OCI-LY7 (cell line): ENCODE measurements around the gene ANKLE2. TPM values are rescaled to one million over a fixed set of nuclear protein-coding genes. Genes with fewer than 3 reads are reported as not detected.

ENCODE experiments used
- BruUV-seq: library from RNA; stranded (reverse); fragments of 400-500 nt; replicated peaks from 2 replicates; lab custom pipeline; 2021; lab: Mats Ljungman, UMichigan
- CTCF ChIA-PET: fragments of 300-600 bp; sonication (Branson Sonifier 250); formaldehyde crosslinking; loops from one replicate; lab custom pipeline; 2022; ENCODE audit warnings: antibody characterized with exemption; ENCODE audit not compliant: unreplicated experiment; lab: Charles Lee
- POLR2A ChIA-PET: fragments of 300-600 bp; sonication (Branson Sonifier 250); formaldehyde crosslinking; loops from one replicate; lab custom pipeline; 2022; ENCODE audit warnings: antibody characterized with exemption; lab: Charles Lee
- DNase-seq: peaks from one replicate; pipeline ENCODE4 v3.0.0-alpha.2; 2015; ENCODE audit warnings: low spot score
- H2AFZ ChIP-seq: fragments of 200-600 bp; sonication (generic), shearing (Covaris generic); 2 replicates; pipeline ENCODE4 v1.6.1; 2014; ENCODE audit warnings: mild to moderate bottlenecking, antibody characterized with exemption, low read length, moderate library complexity
- H3K27ac ChIP-seq: fragments of 200-600 bp; sonication (generic); 2 replicates; pipeline ENCODE4 v1.5.1; 2014; ENCODE audit warnings: mixed run types, low read depth, mild to moderate bottlenecking, moderate library complexity, low read length, inconsistent platforms; ENCODE audit not compliant: poor library complexity, severe bottlenecking
- H3K36me3 ChIP-seq: fragments of 200-600 bp; sonication (generic); 2 replicates; pipeline ENCODE4 v1.6.1; 2014; ENCODE audit warnings: mild to moderate bottlenecking, antibody characterized with exemption, low read length, moderate library complexity, mixed read lengths; ENCODE audit not compliant: insufficient read depth
- H3K4me1 ChIP-seq: fragments of 200-600 bp; sonication (generic); 2 replicates; pipeline ENCODE4 v1.5.1; 2014; ENCODE audit warnings: mild to moderate bottlenecking, low read length; ENCODE audit not compliant: insufficient read depth, poor library complexity, severe bottlenecking
- H3K4me2 ChIP-seq: fragments of 200-600 bp; sonication (generic); 2 replicates; pipeline ENCODE4 v1.6.1; 2014; ENCODE audit warnings: mild to moderate bottlenecking, low read length
- H3K4me3 ChIP-seq: fragments of 200-600 bp; sonication (generic); 2 replicates; pipeline ENCODE4 v1.5.1; 2014; ENCODE audit warnings: mild to moderate bottlenecking, low read depth, low read length; ENCODE audit not compliant: poor library complexity, severe bottlenecking
- H3K79me2 ChIP-seq: fragments of 200-600 bp; sonication (generic); 2 replicates; pipeline ENCODE4 v1.6.1; 2016; ENCODE audit warnings: low read depth, mild to moderate bottlenecking, low read length, moderate library complexity, mixed read lengths; ENCODE audit not compliant: insufficient read depth
- H3K9me2 ChIP-seq: fragments of 200-600 bp; sonication (generic); 2 replicates; pipeline ENCODE4 v1.6.1; 2016; ENCODE audit warnings: mild to moderate bottlenecking, low read length, mixed read lengths; ENCODE audit not compliant: insufficient read depth
- H3K9me3 ChIP-seq: fragments of 200-600 bp; sonication (generic); 2 replicates; pipeline ENCODE4 v1.6.1; 2014; ENCODE audit warnings: mild to moderate bottlenecking, mixed run types, low read length, mixed read lengths
- H4K20me1 ChIP-seq: fragments of 200-600 bp; sonication (generic); 2 replicates; pipeline ENCODE4 v1.6.1; 2014; ENCODE audit warnings: mild to moderate bottlenecking, antibody characterized with exemption, low read length, moderate library complexity, mixed read lengths; ENCODE audit not compliant: insufficient read depth
- CTCF ChIP-seq: fragments of 200-600 bp; sonication (generic); conservative IDR thresholded peaks from 2 replicates; pipeline ENCODE4 v1.5.1; 2014; ENCODE audit warnings: mild to moderate bottlenecking, antibody characterized with exemption, low read length, moderate library complexity, mixed read lengths
- EZH2phosphoT487 ChIP-seq: fragments of 200-600 bp; sonication (generic); IDR thresholded peaks from 2 replicates; pipeline ENCODE4 v1.6.1; 2018; ENCODE audit warnings: low read depth, borderline replicate concordance, mild to moderate bottlenecking, mixed run types, antibody characterized with exemption, low read length, moderate library complexity, mixed read lengths
- intact Hi-C: fragments of 100-400 bp; cut with micrococcal nuclease; formaldehyde crosslinking; loops from one replicate; pipeline ENCODE4 v1.10.0; 2022; ENCODE audit not compliant: unreplicated experiment
- total RNA-seq, 2 experiments: library from RNA; depleted of rRNA in 1 of 2; stranded (reverse); fragments of >200 nt in 1 of 2; shearing (Covaris generic) in 1 of 2; gene quantifications; 2 replicates each; pipeline ENCODE4 v1.2.3, GENCODE V29; 2014 to 2022

ANKLE2 gene
- total RNA-seq, 2 experiments from 2014 or later = 88.0 to 121 TPM

GRCh38 chr12:132719141-132719953, 42.3 kb downstream of the ANKLE2 start:
- Histone ChIP-seq H3K27ac (no peak overlapping the region), H3K4me1 (no peaks in the 10 kb centered on the region), H3K4me3 (no peak overlapping the region), H3K79me2 (peaks cover 6% of the 10 kb centered on the region), H4K20me1 (peaks cover 9% of the 10 kb centered on the region; the same call in 1 of the 2 replicates), H3K9me2 (no peaks in the 10 kb centered on the region), H3K4me2 (no peak overlapping the region), H3K9me3 (no peaks in the 10 kb centered on the region), H3K36me3 (peaks cover 90% of the 10 kb centered on the region), H2AFZ (no peak overlapping the region)
- DNase-seq = no peak
- POLR2A ChIA-PET = no interaction called here
- intact Hi-C loops = no loop called here
- no TSS peak for BruUV-seq
- CTCF ChIA-PET = interaction anchor here (0.5 kb wide), 1 partner anchor 8 kb away, joined by 4 read pairs; no protein-coding TSS in a partner anchor
- TF ChIP-seq CTCF = no peak
- no peak for TF ChIP-seq EZH2phosphoT487

- intact Hi-C loops = no loop called here
- TF ChIP-seq EZH2phosphoT487 = no peak
- TF ChIP-seq CTCF = no peak
- no peak overlapping the region for H3K4me2 ChIP-seq
- H3K4me1 ChIP-seq = no peaks in the 10 kb centered on the region
- POLR2A ChIA-PET = no interaction called here
- no peak overlapping the region for H3K4me3 ChIP-seq
- H3K36me3 ChIP-seq = peaks cover 90% of the 10 kb centered on the region
- CTCF ChIA-PET = interaction anchor here (0.5 kb wide), 1 partner anchor 9 kb away, joined by 4 read pairs; no protein-coding TSS in a partner anchor
- peaks cover 9% of the 10 kb centered on the region; the same call in 1 of the 2 replicates for H4K20me1 ChIP-seq
- H2AFZ ChIP-seq = no peak overlapping the region
- H3K9me2 ChIP-seq = no peaks in the 10 kb centered on the region
- no peak for DNase-seq
- H3K79me2 ChIP-seq = peaks cover 13% of the 10 kb centered on the region
- no TSS peak for BruUV-seq
- H3K27ac ChIP-seq = no peak overlapping the region
- no peaks in the 10 kb centered on the region for H3K9me3 ChIP-seq
These were observed 43.0 kb downstream of the ANKLE2 start for GRCh38 chr12:132718644-132719043.
